GM12878 (cell line): Measurements from ENCODE around the gene ACD. TPM values are rescaled to one million over a fixed set of nuclear protein-coding genes. Genes with fewer than 3 reads are reported as not detected.

Source experiments
- ATAC-seq: fragments of 200-7000 bp; cut with Tn5 transposase; 3 replicates; pipeline ENCODE4 v1.9.1; 2020; ENCODE audit warnings: mild to moderate bottlenecking, moderate library complexity
- BruUV-seq: library from RNA; stranded (reverse); fragments of 400-500 nt; replicated peaks from 2 replicates; lab custom pipeline; 2021; lab: Mats Ljungman, UMichigan
- CTCF ChIA-PET: fragments of 300-600 bp; sonication (Branson Sonifier 250); formaldehyde crosslinking; extraction: SDS; loops from one replicate; lab custom pipeline; 2021; ENCODE audit warnings: inconsistent platforms; lab: Yijun Ruan, JAX
- POLR2A ChIA-PET: fragments of 350-600 bp; formaldehyde crosslinking; extraction: SDS; loops from one replicate; lab custom pipeline; 2021; ENCODE audit warnings: inconsistent platforms; lab: Charles Lee
- RAD21 ChIA-PET: fragments of 300-600 bp; sonication (Branson Sonifier 250); formaldehyde crosslinking; loops from one replicate; lab custom pipeline; 2023; ENCODE audit warnings: antibody characterized with exemption; ENCODE audit not compliant: unreplicated experiment; lab: Charles Lee
- SMC1A ChIA-PET: fragments of 300-600 bp; sonication (Branson Sonifier 250); formaldehyde crosslinking; loops from one replicate; lab custom pipeline; 2023; ENCODE audit not compliant: unreplicated experiment, uncharacterized antibody; lab: Charles Lee
- DNase-seq: peaks from one replicate; pipeline ENCODE4 v3.0.0-alpha.2; 2011; ENCODE audit warnings: low read depth, low spot score
- FAIRE-seq: peaks from 3 replicates; lab custom pipeline; 2011; peaks lifted over from hg19 to GRCh38; lab: Jason Lieb, UNC
- H2AFZ ChIP-seq: 2 replicates; pipeline ENCODE4 v1.6.0; 2011; ENCODE audit warnings: low read depth, low read length, control low read depth; ENCODE audit not compliant: control insufficient read depth
- H3K27ac ChIP-seq: 2 replicates; pipeline ENCODE4 v1.5.1; 2011; ENCODE audit warnings: control low read depth; ENCODE audit not compliant: control insufficient read depth, insufficient read depth
- H3K27me3 ChIP-seq, 2 experiments: replicated peaks in 1 of 2; 2 replicates each; pipeline versions ENCODE4 v1.6.0 to v1.6.1; 2011; ENCODE audit warnings: low read length in 1 of 2; ENCODE audit not compliant: control insufficient read depth in 2 of 2, insufficient read depth in 2 of 2
- H3K36me3 ChIP-seq, 2 experiments: 2 replicates each; pipeline ENCODE4 v1.5.1; 2011; ENCODE audit warnings: low read length in 1 of 2; ENCODE audit not compliant: control insufficient read depth in 2 of 2, insufficient read depth in 2 of 2
- H3K4me1 ChIP-seq: 2 replicates; pipeline ENCODE4 v1.6.1; 2011; ENCODE audit warnings: mild to moderate bottlenecking, low read length, moderate library complexity, mixed read lengths; ENCODE audit not compliant: control insufficient read depth, insufficient read depth
- H3K4me2 ChIP-seq: 2 replicates; pipeline ENCODE4 v1.6.0; 2011; ENCODE audit warnings: control low read depth; ENCODE audit not compliant: control insufficient read depth, insufficient read depth
- H3K4me3 ChIP-seq: fragments of 200-600 bp; sonication (generic); 2 replicates; pipeline ENCODE4 v1.5.1; 2016
- H3K79me2 ChIP-seq: 2 replicates; pipeline ENCODE4 v1.6.0; 2011; ENCODE audit warnings: low read length; ENCODE audit not compliant: control insufficient read depth, insufficient read depth
- H3K9ac ChIP-seq: 2 replicates; pipeline ENCODE4 v1.8.0; 2011; ENCODE audit warnings: low read length, control low read depth, mixed read lengths; ENCODE audit not compliant: control insufficient read depth, insufficient read depth
- H3K9me3 ChIP-seq: replicated peaks from 3 replicates; pipeline ENCODE4 v1.5.1; 2011; ENCODE audit warnings: mild to moderate bottlenecking, low read length; ENCODE audit not compliant: control insufficient read depth, insufficient read depth
- H4K20me1 ChIP-seq: 2 replicates; pipeline ENCODE4 v1.6.0; 2011; ENCODE audit not compliant: control insufficient read depth, insufficient read depth
- BACH1 ChIP-seq: fragments of 450-650 bp; IDR thresholded peaks from 2 replicates; pipeline ENCODE4 v1.6.1; 2017; ENCODE audit warnings: mild to moderate bottlenecking, borderline replicate concordance
- BCL11A ChIP-seq: IDR thresholded peaks from 2 replicates; pipeline ENCODE4 v1.6.1; 2011; ENCODE audit warnings: low read depth, low read length
- GABPA ChIP-seq: IDR thresholded peaks from 2 replicates; pipeline ENCODE4 v1.6.1; 2014; ENCODE audit warnings: antibody characterized with exemption, low read depth, mild to moderate bottlenecking, inconsistent platforms
- IKZF1 ChIP-seq: fragments of 450-650 bp; conservative IDR thresholded peaks from 2 replicates; pipeline ENCODE4 v1.6.1; 2017; ENCODE audit warnings: antibody characterized with exemption, mild to moderate bottlenecking
- MXI1 ChIP-seq: fragments of 150-350 bp; IDR thresholded peaks from 2 replicates; pipeline ENCODE4 v1.6.1; 2011; ENCODE audit warnings: low read depth, mild to moderate bottlenecking, inconsistent platforms, low read length, improper control_type of control experiment
- PBX3 ChIP-seq: IDR thresholded peaks from 2 replicates; pipeline ENCODE4 v1.6.1; 2011; ENCODE audit warnings: mild to moderate bottlenecking, low read depth, low read length, moderate library complexity; ENCODE audit not compliant: insufficient replicate concordance
- SIX5 ChIP-seq: IDR thresholded peaks from 2 replicates; pipeline ENCODE4 v1.6.1; 2011; ENCODE audit warnings: mild to moderate bottlenecking, low read depth, low read length, moderate library complexity; ENCODE audit not compliant: severe bottlenecking
- SMARCA5 ChIP-seq: fragments of 450-650 bp; IDR thresholded peaks from 2 replicates; pipeline ENCODE4 v1.6.1; 2017; ENCODE audit warnings: mild to moderate bottlenecking
- YY1 ChIP-seq: IDR thresholded peaks from 2 replicates; pipeline ENCODE4 v1.6.1; 2011; ENCODE audit warnings: low read depth, mild to moderate bottlenecking, low read length
- ZNF24 ChIP-seq: fragments of 450-650 bp; IDR thresholded peaks from 2 replicates; pipeline ENCODE4 v1.6.1; 2017; ENCODE audit warnings: antibody characterized with exemption, mild to moderate bottlenecking
- WGBS: methylation state at CpG from one replicate; pipeline ENCODE4 v1.1.6; 2016; ENCODE audit warnings: low lambda C conversion rate; ENCODE audit not compliant: insufficient replicate concordance, insufficient coverage; ENCODE audit errors: missing lambda C conversion rate; 5-methylcytosine and 5-hydroxymethylcytosine counted together
- in situ Hi-C: fragments of 300-500 bp; cut with MboI; formaldehyde crosslinking; loops from 9 replicates; pipeline ENCODE4 v1.14.3; 2018; ENCODE audit warnings: mixed read lengths
- intact Hi-C: fragments of 100-400 bp; cut with micrococcal nuclease; formaldehyde crosslinking; loops from one replicate; pipeline ENCODE4 v1.14.2; 2022; ENCODE audit not compliant: unreplicated experiment
- polyA plus RNA-seq, 11 experiments: library from polyadenylated mRNA; depleted of rRNA in 4 of 11; unstranded in 6 of 11; stranded (reverse) in 5 of 11; fragments of >200 nt; fragmentation: Nextera tagmentation in 4 of 11; fragmentation: Illumina TruSeq in 1 of 11; extraction: Ambion mirVana in 4 of 11; extraction: Trizol in 1 of 11; gene quantifications; 1 replicate in 1 of 11; 2 replicates in 10 of 11; pipeline versions ENCODE4 v1.2.1 to v1.2.3, GENCODE V29; 2011 to 2016; ENCODE audit warnings: inconsistent platforms in 2 of 11, missing spikeins in 2 of 11, low read depth in 1 of 11
- total RNA-seq, 4 experiments: library from RNA; depleted of rRNA in 3 of 4; stranded (reverse); fragments of >200 nt in 3 of 4; fragmentation: Illumina TruSeq in 1 of 4; extraction: Trizol in 1 of 4; gene quantifications; 2 replicates each; pipeline versions ENCODE4 v1.2.1 to v1.2.3, GENCODE V29; 2013 to 2021
- TF ChIP-seq, protein P1 (sequence below): IDR thresholded peaks from 2 replicates; pipeline ENCODE4 v1.6.1; 2012; ENCODE audit warnings: mild to moderate bottlenecking, low read depth, low read length

ACD gene
- total and polyA plus RNA-seq, 10 of the 15 experiments (the other 5 are each of a cell fraction or from before 2014, with no cell fraction given) = 2.9 to 46.7 (median 23.9) TPM

GRCh38 chr16:67661101-67661761 is 1.2 kb upstream of the ACD start:
- H3K4me3 ChIP-seq = peak overlapping the region; percentile 83
- peaks cover 12% of the 10 kb centered on the region for H3K79me2 ChIP-seq
- FAIRE-seq = no peak
- ChIA-PET POLR2A (interaction anchor here (0.5 to 2.8 kb wide), 4 partner anchors 16 to 169 kb away, joined by 3 to 16 read pairs (median 3); partner anchors contain the start of gene CARMIL2), RAD21 (interaction anchor here (1.5 to 3.2 kb wide), 4 partner anchors 16 to 180 kb away, joined by 3 to 17 read pairs (median 6); partner anchors contain the start of genes ATP6V0D1 and CARMIL2), SMC1A (no interaction called here), CTCF (interaction anchor here (0.7 to 4.3 kb wide), 4 partner anchors 17 to 172 kb away, joined by 3 to 29 read pairs (median 18); partner anchors contain the start of genes CARMIL2 and CTCF)
- peaks cover 10% of the 10 kb centered on the region for H3K4me1 ChIP-seq
- intact Hi-C loops = loop anchor here (5.0 kb wide), 1 partner anchor 504 kb away; the partner anchor contains the start of genes FBXL8 and TRADD
- H3K4me2 ChIP-seq = peak overlapping the region; percentile 78
- H3K27me3 ChIP-seq = no peaks in the 10 kb centered on the region
- TF ChIP-seq ZNF24 (no peak), SIX5 (no peak), YY1 (no peak), SMARCA5 (0 out of 2 replicates have a peak, but pooled peaks have one; percentile 24), GABPA (no peak), MXI1 (no peak), BCL11A (no peak), PBX3 (no peak), IKZF1 (peak; percentile 32; the same call in 1 of the 2 replicates), BACH1 (peak; percentile 5; the same call in 1 of the 2 replicates)
- TF ChIP-seq, protein P1, sequence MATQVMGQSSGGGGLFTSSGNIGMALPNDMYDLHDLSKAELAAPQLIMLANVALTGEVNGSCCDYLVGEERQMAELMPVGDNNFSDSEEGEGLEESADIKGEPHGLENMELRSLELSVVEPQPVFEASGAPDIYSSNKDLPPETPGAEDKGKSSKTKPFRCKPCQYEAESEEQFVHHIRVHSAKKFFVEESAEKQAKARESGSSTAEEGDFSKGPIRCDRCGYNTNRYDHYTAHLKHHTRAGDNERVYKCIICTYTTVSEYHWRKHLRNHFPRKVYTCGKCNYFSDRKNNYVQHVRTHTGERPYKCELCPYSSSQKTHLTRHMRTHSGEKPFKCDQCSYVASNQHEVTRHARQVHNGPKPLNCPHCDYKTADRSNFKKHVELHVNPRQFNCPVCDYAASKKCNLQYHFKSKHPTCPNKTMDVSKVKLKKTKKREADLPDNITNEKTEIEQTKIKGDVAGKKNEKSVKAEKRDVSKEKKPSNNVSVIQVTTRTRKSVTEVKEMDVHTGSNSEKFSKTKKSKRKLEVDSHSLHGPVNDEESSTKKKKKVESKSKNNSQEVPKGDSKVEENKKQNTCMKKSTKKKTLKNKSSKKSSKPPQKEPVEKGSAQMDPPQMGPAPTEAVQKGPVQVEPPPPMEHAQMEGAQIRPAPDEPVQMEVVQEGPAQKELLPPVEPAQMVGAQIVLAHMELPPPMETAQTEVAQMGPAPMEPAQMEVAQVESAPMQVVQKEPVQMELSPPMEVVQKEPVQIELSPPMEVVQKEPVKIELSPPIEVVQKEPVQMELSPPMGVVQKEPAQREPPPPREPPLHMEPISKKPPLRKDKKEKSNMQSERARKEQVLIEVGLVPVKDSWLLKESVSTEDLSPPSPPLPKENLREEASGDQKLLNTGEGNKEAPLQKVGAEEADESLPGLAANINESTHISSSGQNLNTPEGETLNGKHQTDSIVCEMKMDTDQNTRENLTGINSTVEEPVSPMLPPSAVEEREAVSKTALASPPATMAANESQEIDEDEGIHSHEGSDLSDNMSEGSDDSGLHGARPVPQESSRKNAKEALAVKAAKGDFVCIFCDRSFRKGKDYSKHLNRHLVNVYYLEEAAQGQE = peak; percentile 79
- no peaks in the 10 kb centered on the region for H3K9me3 ChIP-seq
- no peak for DNase-seq
- in situ Hi-C loops = no loop called here
- peak overlapping the region; percentile 49; the same call in 1 of the 2 replicates for H3K9ac ChIP-seq
- no peaks in the 10 kb centered on the region for H4K20me1 ChIP-seq
- H3K36me3 ChIP-seq = peaks cover 10 to 11% of the 10 kb centered on the region in 2 experiments; a peak in 3 of 4 replicates
- WGBS = 24% methylated on average over 35 of the region's 39 CpGs
- ATAC-seq = no peak
- peak overlapping the region; percentile 84 for H2AFZ ChIP-seq
- BruUV-seq = no TSS peak
- no peak overlapping the region for H3K27ac ChIP-seq
